ENCODE measurements around the gene ACSS3. TPM values are rescaled to one million over a fixed set of nuclear protein-coding genes. Genes with fewer than 3 reads are reported as not detected.

Gene ACSS3
- total RNA-seq, 1 experiment from 2014 or later, result 19.3 TPM

- Histone ChIP-seq H3K79me2 (ENCODE audit: insufficient read depth, low read length) (no peaks in the 10 kb centered on the region), H3K9me3 (ENCODE audit: control insufficient read depth, low read depth, low read length) (no peaks in the 10 kb centered on the region), H4K8ac (replicated peaks; ENCODE audit: insufficient read length, low read depth, low read length) (no peak overlapping the region), H2BK5ac (ENCODE audit: insufficient read length, low read length) (no peak overlapping the region), H3K4ac (ENCODE audit: low read depth, low read length) (no peak overlapping the region), H3K79me1 (ENCODE audit: insufficient read depth, low read depth, low read length, poor library complexity, severe bottlenecking) (no peaks in the 10 kb centered on the region), H3T11ph (ENCODE audit: low read length) (no peak overlapping the region), H3K4me2 (ENCODE audit: insufficient read depth, insufficient read length, low read length) (no peak overlapping the region), H2BK15ac (ENCODE audit: low read depth, low read length) (no peak overlapping the region), H2AK5ac (ENCODE audit: insufficient read length, low read length) (no peak overlapping the region), H2BK20ac (ENCODE audit: low read depth, low read length, poor library complexity, severe bottlenecking) (no peak overlapping the region), H3K27ac (ENCODE audit: insufficient read length, low read depth, low read length) (no peak overlapping the region), H2AFZ (ENCODE audit: low read length) (no peak overlapping the region), H2BK120ac (ENCODE audit: low read depth, low read length, poor library complexity, severe bottlenecking) (no peak overlapping the region), H3K23me2 (ENCODE audit: insufficient read length, low read depth, low read length, poor library complexity, severe bottlenecking) (no peaks in the 10 kb centered on the region), H3K9ac (ENCODE audit: extremely low read depth, insufficient read length, low read length) (no peak overlapping the region), H3K14ac (ENCODE audit: insufficient read depth, low read length) (no peak overlapping the region), H3K23ac (ENCODE audit: insufficient read length, low read depth, low read length) (no peak overlapping the region), H4K20me1 (ENCODE audit: control insufficient read depth, insufficient read depth, insufficient read length) (no peaks in the 10 kb centered on the region), H3K27me3 (ENCODE audit: insufficient read depth, low read length) (no peaks in the 10 kb centered on the region), H3K18ac (ENCODE audit: insufficient read length, low read depth, low read length) (no peak overlapping the region), H4K91ac (ENCODE audit: insufficient read length, low read depth, low read length) (no peak overlapping the region), H2BK12ac (ENCODE audit: insufficient read length, low read depth, low read length) (no peak overlapping the region), H4K5ac (ENCODE audit: insufficient read length, low read depth, low read length) (no peak overlapping the region), H3K4me1 (ENCODE audit: insufficient read depth, low read length) (peaks cover 5% of the 10 kb centered on the region; the same call in 1 of the 2 replicates), H3K56ac (ENCODE audit: insufficient read length, low read depth, low read length) (no peak overlapping the region)
- H3K27me3 Mint-ChIP-seq (ENCODE audit: low read depth), result no peaks in the 10 kb centered on the region
- TF ChIP-seq, protein P1, sequence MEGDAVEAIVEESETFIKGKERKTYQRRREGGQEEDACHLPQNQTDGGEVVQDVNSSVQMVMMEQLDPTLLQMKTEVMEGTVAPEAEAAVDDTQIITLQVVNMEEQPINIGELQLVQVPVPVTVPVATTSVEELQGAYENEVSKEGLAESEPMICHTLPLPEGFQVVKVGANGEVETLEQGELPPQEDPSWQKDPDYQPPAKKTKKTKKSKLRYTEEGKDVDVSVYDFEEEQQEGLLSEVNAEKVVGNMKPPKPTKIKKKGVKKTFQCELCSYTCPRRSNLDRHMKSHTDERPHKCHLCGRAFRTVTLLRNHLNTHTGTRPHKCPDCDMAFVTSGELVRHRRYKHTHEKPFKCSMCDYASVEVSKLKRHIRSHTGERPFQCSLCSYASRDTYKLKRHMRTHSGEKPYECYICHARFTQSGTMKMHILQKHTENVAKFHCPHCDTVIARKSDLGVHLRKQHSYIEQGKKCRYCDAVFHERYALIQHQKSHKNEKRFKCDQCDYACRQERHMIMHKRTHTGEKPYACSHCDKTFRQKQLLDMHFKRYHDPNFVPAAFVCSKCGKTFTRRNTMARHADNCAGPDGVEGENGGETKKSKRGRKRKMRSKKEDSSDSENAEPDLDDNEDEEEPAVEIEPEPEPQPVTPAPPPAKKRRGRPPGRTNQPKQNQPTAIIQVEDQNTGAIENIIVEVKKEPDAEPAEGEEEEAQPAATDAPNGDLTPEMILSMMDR (conservative IDR thresholded peaks at IDR 0.05), result no peak
- no CpG with 5 or more reads among the region's 3 CpGs for WGBS (ENCODE audit: extremely low coverage, insufficient read length, low lambda C conversion rate)
- H3K4me3 Mint-ChIP-seq, result no peak overlapping the region
- 0 out of 7 replicates have a peak, but pooled peaks cover 0 to 4% (median 0%) of the 10 kb centered on the region in 3 experiments for H3K36me3 Mint-ChIP-seq (ENCODE audit: insufficient read depth in 1 of 3, low read depth in 3 of 3)
- H3K4me1 Mint-ChIP-seq, result peaks cover 0 to 8% of the 10 kb centered on the region in 2 experiments; a peak in 1 of 4 replicates
- no peaks in the 10 kb centered on the region for H3K9me3 Mint-ChIP-seq
- no peak overlapping the region for H3K27ac Mint-ChIP-seq
- no peak for DNase-seq
Observed at GRCh38 chr12:81168445-81168844, 90.6 kb downstream of the ACSS3 start.

Measured in H9 (cell line).